Measurements from ENCODE around the gene ZNF565. TPM values are rescaled to one million over a fixed set of nuclear protein-coding genes. Genes with fewer than 3 reads are reported as not detected.
A peak's percentile ranks its signal among the peaks of the same experiment; 100 is the strongest.

ZNF565 gene
- total RNA-seq (1 to 10 TPM; 5.3 to 7.5 (median 6.8) TPM), polyA plus RNA-seq (1 to 10 TPM; 2.4 to 4.8 (median 2.5) TPM)

DNA sequence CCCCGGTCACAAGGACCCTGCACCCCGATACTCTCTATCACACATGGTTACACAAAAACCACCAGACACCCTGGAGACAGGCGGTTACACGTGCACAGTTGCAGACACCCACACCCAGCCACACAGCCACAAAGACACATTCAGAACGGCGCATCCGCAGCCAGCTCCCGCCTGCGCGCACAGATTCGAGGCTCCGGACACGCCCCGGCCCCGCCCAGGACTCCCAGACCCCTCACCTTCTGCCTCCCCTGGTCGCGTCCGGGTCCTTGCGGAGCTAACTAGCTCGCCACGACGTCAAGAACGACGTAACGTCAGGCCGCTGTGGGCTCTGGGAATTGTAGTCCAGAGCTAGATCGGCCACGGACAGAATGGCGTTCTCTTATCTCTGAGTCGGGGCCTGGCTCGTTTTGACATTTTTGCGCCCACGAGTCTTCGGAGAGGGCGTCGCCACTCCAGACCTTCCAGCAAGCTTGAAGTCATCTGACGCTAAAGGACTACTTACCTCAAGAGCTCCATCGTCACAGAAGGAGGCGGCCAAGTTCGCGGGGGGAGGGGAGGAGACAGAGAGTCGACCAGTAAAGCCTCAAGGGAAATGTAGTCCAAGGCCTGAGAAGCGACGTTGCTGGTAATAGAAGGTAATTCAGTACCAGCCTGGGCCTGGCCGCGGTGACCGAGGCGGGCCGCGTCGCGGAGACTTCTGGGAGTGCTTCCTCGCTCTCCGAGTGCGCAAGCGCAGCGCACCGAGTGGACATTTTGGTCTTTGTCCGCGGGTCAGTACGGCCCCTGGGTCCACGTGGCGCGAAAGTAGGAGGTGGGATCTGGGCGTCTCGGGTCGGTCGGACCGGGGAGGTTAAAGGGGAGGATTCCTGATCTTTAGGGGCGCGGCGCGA lies at the start of gene ZNF565, which contains the start of gene ZNF146:
TSS of gene ZNF565 (minus strand) at position 280 of the 890 bp plus-strand sequence. CDS start 12,680 bp downstream, outside the sequence.
TSS of gene ZNF146 (plus strand) at position 721 of the 890 bp plus-strand sequence. CDS start 21,335 bp downstream, outside the sequence.
- Histone ChIP-seq H3K27ac (peak within 1 kb of the TSS; percentile 92 to 99 (median 96)), H3K9me3 (no peaks in the 10 kb centered on the region), H3K36me3 (peaks cover 0 to 14% (median 0%) of the 10 kb centered on the region in 4 donors), H3K4me3 (peak within 1 kb of the TSS; percentile 67 to 95 (median 84)), H3K27me3 (no peaks in the 10 kb centered on the region), H3K4me1 (peaks cover 0 to 33% (median 30%) of the 10 kb centered on the region in 4 donors)
- TF ChIP-seq, protein P1, sequence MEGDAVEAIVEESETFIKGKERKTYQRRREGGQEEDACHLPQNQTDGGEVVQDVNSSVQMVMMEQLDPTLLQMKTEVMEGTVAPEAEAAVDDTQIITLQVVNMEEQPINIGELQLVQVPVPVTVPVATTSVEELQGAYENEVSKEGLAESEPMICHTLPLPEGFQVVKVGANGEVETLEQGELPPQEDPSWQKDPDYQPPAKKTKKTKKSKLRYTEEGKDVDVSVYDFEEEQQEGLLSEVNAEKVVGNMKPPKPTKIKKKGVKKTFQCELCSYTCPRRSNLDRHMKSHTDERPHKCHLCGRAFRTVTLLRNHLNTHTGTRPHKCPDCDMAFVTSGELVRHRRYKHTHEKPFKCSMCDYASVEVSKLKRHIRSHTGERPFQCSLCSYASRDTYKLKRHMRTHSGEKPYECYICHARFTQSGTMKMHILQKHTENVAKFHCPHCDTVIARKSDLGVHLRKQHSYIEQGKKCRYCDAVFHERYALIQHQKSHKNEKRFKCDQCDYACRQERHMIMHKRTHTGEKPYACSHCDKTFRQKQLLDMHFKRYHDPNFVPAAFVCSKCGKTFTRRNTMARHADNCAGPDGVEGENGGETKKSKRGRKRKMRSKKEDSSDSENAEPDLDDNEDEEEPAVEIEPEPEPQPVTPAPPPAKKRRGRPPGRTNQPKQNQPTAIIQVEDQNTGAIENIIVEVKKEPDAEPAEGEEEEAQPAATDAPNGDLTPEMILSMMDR (IDR thresholded peaks at IDR 0.05), result peak in 1 of 4 experiments; percentile 24
- peak; percentile 93 to 96 (median 93) for TF ChIP-seq POLR2AphosphoS5 (IDR thresholded peaks at IDR 0.05)
- peak; percentile 75 to 78 for TF ChIP-seq POLR2A (IDR thresholded peaks at IDR 0.05)
- no peak for TF ChIP-seq EP300 (IDR thresholded peaks at IDR 0.05)
- intact Hi-C loops (cut with DNase I), result loop anchor here (5.0 to 10.0 kb wide), 2 partner anchors 273 to 1120 kb away; partner anchors contain the start of gene ZNF566
- WGBS, 2 donors, result 0% methylated on average over 73 of the region's 73 CpGs
- DNase-seq, result peak; percentile 99

DNA sequence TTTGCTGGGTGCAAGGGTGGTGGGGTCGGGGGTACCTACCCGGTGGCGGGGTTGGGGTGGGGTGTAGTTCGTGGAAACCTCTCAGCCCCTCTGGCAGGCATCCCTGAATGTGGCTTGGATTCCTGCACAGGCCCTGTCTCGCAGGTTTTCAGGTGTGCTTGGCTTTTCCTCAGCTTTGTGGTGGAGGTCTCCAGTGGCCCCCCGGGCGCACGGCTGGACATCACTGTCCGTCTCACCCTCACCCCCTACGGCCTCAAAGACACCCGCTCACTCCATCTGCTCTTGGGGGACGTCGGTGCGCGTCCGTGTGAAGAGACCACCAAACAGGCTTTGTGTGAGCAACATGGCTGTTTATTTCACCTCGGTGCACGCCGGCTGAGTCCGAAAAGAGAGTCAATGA lies 44.7 kb upstream of the ZNF565 start:
- intact Hi-C loops (cut with DNase I), result no loop called here
- DNase-seq, result no peak
- Histone ChIP-seq H3K36me3 (no peaks in the 10 kb centered on the region), H3K9me3 (peaks cover 0 to 4% (median 0%) of the 10 kb centered on the region in 4 donors), H3K27ac (no peak overlapping the region), H3K27me3 (no peaks in the 10 kb centered on the region), H3K4me3 (no peak overlapping the region), H3K4me1 (peaks cover 0 to 11% (median 4%) of the 10 kb centered on the region in 4 donors)
- 95 to 96% methylated on average over 20 of the region's 20 CpGs for WGBS, 2 donors
- TF ChIP-seq, protein P1 (IDR thresholded peaks at IDR 0.05), result no peak
- TF ChIP-seq POLR2A (IDR thresholded peaks at IDR 0.05) (no peak), POLR2AphosphoS5 (IDR thresholded peaks at IDR 0.05) (no peak), EP300 (IDR thresholded peaks at IDR 0.05) (no peak)

DNA sequence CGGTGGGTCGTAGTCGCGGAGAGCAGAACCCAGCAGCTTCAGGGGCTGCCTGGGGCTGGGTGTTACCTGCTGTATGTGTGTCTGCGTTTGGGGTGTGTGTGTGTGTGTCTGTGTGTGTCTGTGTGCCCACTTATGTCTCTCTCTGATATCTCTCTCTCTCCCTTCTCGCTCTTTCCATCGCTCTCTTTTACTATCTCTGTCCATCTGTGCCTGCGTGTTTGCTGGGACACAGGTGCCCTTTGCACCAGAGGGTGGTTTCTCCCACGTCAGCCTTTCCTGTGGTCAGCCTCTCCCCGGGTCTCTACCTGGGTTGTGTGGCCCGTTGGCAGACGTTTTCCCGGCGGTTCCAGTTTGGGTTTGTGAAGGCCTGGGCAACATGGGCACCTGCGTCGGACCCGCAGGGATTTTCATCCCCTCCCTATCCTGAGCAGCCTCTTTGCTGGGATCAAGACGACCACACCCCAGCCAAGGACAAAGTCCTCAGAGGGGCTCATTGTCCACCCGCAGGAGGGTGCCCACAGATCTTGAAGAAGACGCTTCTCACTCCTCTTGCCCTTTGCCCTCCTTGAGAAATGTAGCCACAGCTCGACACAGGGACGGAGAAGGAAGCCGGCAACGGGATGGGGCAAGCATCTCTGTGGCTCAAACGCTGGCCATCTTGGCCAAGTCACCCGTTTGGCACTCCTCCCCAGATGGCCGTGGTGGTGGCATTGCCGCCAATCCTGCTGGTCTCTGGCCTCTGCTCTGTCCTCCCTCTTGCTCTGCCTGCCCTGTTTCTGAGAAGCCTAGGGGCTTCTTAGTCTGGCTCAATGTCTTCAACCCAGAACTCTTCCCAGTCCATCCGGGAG lies 43.8 kb upstream of the ZNF565 start:
- intact Hi-C loops (cut with DNase I), result no loop called here
- WGBS, 2 donors, result 92% methylated on average over 29 of the region's 29 CpGs
- Histone ChIP-seq H3K27me3 (no peaks in the 10 kb centered on the region), H3K4me3 (peak overlapping the region; percentile 37 to 70 (median 54)), H3K36me3 (no peaks in the 10 kb centered on the region), H3K4me1 (peaks cover 0 to 11% (median 4%) of the 10 kb centered on the region in 4 donors), H3K9me3 (peaks cover 0 to 3% (median 0%) of the 10 kb centered on the region in 4 donors), H3K27ac (peak overlapping the region in 1 of 4 donors; percentile 26)
- no peak for TF ChIP-seq POLR2AphosphoS5 (IDR thresholded peaks at IDR 0.05)
- TF ChIP-seq, protein P1 (IDR thresholded peaks at IDR 0.05), result no peak
- TF ChIP-seq EP300 (IDR thresholded peaks at IDR 0.05), result no peak
- TF ChIP-seq POLR2A (IDR thresholded peaks at IDR 0.05), result no peak
- no peak for DNase-seq

DNA sequence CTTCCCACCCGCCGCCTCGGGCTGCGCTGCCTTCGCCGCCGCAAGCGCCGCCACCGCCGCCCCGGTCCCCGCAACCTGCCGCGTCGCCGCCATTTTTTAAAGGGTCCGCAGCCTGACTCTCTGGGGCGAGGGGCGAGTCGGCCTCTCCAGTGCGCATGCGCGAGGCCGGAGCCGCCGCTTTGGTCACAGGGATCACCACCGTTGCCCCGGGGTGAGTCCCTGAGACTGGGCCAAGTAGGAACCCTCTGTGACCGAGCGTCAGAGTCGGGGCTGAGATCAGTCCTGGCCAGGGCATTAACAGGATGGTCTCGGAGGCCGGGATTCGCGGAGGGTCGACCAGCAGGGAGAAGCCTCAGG lies 43.0 kb upstream of the ZNF565 start:
- WGBS, 2 donors, result 24 to 59% methylated on average over 37 of the region's 37 CpGs
- TF ChIP-seq, protein P1 (IDR thresholded peaks at IDR 0.05), result no peak
- no peak for TF ChIP-seq POLR2AphosphoS5 (IDR thresholded peaks at IDR 0.05)
- TF ChIP-seq EP300 (IDR thresholded peaks at IDR 0.05), result no peak
- no peak for TF ChIP-seq POLR2A (IDR thresholded peaks at IDR 0.05)

More for the DNA sequence above, 43.0 kb upstream of the ZNF565 start:
- H3K4me1 ChIP-seq, result peaks cover 0 to 11% (median 4%) of the 10 kb centered on the region in 4 donors
- H3K27ac ChIP-seq, result peak overlapping the region in 1 of 4 donors; percentile 26
- intact Hi-C loops (cut with DNase I), result no loop called here
- H3K36me3 ChIP-seq, result no peaks in the 10 kb centered on the region
- H3K9me3 ChIP-seq, result peaks cover 0 to 3% (median 0%) of the 10 kb centered on the region in 4 donors
- no peak for DNase-seq
- H3K4me3 ChIP-seq, result peak overlapping the region; percentile 37 to 70 (median 54)
- no peaks in the 10 kb centered on the region for H3K27me3 ChIP-seq

Data from sigmoid colon (tissue), 7 donors.